GM12892 (cell line): ENCODE results near the gene UBASH3A.
"Not testable (repeated sequence)": the region's sequence is repeated elsewhere in the genome, so short reads cannot be mapped to it uniquely, and the experiment has no call there.

ENCODE experiments used
- DNase-seq: peaks from one replicate; pipeline ENCODE4 v3.0.0; 2011; ENCODE audit not compliant: insufficient read length
- FAIRE-seq: peaks from 2 replicates; lab custom pipeline; 2011; peaks lifted over from hg19 to GRCh38; lab: Jason Lieb, UNC
- POLR2A ChIP-seq: IDR thresholded peaks from 2 replicates; pipeline ENCODE4 v1.6.1; 2011; ENCODE audit warnings: low read depth, low read length, control low read depth
- POLR2AphosphoS5 ChIP-seq: IDR thresholded peaks from 2 replicates; pipeline ENCODE4 v1.6.1; 2011; ENCODE audit warnings: low read depth, low read length, control low read depth
- TAF1 ChIP-seq: IDR thresholded peaks from 2 replicates; pipeline ENCODE4 v1.6.1; 2011; ENCODE audit warnings: low read depth, mild to moderate bottlenecking, control low read depth, low read length, borderline replicate concordance

The UBASH3A gene

DNA sequence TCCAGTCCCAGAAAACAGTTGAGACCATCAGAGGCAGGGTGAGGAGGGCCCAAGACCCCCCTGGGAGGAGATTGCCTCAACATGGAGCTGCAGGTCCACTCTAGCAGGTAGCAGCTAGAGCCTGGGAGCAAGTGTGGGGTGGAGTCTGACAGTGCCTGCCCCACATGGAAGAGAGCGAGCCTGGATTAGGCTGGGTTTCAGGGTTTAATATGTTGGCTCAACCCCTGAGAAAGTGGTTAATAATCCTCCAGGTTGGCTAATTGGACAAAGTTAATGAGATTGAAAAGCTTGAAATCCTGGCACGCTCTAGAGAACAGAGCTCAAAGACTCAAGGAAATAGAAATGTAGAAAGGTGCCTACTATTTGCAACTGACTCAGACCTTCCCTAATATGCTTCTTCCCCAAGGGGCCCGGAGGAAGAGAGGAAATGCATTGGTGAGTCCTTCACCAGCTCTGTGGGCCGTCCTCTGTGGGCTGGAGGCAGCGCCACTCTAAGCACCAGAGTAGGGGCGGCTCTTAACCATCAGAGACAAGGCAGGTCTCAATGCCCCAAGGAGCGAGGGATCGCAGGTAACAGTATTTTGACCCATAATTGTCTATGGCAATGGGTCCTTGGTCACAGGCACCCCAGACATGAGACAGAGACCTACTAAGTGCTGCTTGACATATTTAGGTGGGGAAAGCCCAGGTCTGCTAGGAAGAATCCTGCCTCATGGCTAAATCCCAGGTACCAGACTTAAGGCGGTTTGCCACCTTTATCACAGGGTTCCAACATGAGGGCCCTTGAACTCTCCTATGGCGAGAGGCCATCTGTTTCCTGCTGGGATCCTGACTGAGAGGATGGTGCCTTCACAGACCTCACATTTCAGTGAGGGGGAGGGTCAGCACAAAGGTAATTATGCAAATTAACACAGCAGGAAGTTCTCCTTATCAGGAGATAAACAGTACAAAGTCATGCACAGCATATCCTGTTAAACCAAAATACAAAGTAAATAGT lies 58.5 kb downstream of the UBASH3A start:
- TF ChIP-seq TAF1 (no peak), POLR2AphosphoS5 (no peak), POLR2A (no peak)
- FAIRE-seq (peak; percentile 73), DNase-seq (no peak)

DNA sequence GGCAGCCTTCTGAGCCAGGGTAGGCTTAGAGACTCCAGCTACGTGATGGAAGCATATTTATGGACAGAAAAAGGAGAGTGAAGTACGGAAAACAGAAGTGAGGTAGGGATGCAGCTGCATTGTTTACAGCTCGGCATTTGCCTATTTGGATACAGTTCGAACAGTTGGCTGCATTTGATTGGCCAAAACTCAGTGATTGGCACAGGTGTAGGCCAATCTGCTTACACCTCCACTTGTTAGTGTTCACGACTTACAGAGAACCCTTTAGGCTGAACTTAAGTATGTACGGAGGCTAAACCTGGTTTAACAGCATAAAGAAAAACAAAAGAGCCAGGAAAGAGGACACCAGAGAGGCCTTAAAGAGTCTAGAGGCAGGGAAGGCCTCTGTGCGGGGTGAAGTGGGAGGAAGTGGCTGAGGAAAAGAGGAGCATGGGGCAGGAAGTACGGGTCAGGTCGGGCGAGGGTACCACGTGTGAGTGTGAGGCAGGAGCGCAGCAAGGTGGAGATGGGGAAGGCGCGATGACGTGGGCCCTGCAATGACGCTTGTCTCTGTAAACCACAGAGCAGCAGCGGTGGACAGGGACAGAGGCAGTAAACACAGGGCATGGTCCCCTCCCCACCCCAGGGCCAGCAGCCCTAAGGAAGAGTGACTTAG lies 60.3 kb downstream of the UBASH3A start:
- TF ChIP-seq POLR2AphosphoS5 (no peak), TAF1 (no peak), POLR2A (no peak)
- peak; percentile 83 for FAIRE-seq
- DNase-seq = no peak

DNA sequence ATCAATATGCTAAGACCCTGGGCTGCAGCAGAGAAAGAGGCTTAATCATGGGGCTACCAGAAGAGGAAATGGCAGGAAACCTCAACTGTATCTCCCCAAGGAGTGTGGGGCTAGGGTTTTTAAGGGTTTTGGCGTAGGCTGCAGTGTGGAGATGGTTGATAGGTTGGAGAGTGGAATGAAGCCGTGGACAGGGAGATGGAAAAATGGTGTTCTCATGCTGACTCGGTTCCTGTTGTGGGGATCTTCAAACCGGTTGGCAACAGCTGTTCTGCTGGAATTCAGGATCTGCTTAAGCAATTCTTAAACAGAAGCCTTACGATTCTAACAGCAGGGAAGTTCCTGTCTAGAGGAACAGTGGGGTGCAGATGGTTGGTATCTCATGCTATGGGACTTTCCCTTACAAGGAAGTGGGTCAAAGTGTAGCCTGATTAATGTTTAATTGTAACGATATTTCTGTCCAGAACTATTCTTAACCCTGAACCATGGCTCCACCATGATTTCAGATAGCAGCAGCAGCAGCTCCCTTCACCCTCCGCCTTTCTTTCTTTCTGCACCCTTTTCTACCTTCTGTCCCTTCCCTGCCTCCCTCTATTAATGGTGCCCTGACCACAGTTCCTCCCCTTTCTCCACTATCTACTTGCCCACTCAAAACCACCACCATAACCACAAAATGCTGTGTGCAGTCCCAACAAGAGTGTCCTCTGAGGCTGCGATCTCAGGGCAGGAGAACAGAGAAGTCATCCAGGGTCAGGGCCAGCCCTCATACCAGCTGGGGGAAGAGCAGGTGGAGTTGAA lies 61.5 kb downstream of the UBASH3A start:
- no peak for TF ChIP-seq TAF1
- 0 out of 2 replicates have a peak, but pooled peaks have one; percentile 24 for TF ChIP-seq POLR2A
- peak; percentile 30; the same call in 1 of the 2 replicates for TF ChIP-seq POLR2AphosphoS5
- DNase-seq = no peak
- peak; percentile 96 for FAIRE-seq

DNA sequence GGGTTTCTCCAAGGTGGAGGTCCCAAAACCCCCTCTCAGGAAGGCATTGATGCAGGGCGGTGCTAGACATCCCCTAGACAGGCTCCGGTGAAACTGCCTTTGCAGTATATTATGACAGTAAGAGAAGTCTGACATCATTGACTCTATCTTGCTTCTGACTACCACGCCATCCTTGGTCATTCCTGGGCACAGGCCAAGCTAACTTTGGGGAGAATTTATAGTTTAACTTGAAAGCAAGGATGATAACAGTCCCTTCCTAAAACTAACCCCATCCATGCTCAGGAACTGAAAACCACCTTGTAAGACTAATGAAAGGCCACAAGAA lies 62.1 kb downstream of the UBASH3A start:
- FAIRE-seq = no peak
- DNase-seq = no peak
- TF ChIP-seq POLR2AphosphoS5 = no peak
- TF ChIP-seq POLR2A = no peak
- no peak for TF ChIP-seq TAF1

DNA sequence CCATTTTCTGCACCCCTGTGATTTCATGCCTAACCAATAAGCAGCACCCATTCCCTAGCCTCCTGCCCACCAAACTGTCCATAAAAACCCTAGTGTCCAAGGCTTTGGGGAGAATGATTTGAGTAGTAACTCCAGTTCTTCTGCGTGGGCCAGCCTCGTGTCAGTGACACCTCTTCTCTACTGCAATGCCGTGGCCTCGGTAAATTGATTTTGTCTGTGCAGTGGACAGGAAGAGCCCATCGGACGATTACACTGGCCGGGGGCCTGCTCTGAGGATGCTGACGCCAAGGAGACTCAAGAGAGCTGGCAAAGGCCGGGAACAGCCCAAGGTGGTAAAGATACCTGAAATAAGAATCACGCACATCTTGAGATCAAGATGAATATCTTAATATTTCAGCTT lies 63.0 kb downstream of the UBASH3A start:
- FAIRE-seq (no peak), DNase-seq (no peak)
- TF ChIP-seq POLR2A (no peak), POLR2AphosphoS5 (no peak), TAF1 (no peak)

DNA sequence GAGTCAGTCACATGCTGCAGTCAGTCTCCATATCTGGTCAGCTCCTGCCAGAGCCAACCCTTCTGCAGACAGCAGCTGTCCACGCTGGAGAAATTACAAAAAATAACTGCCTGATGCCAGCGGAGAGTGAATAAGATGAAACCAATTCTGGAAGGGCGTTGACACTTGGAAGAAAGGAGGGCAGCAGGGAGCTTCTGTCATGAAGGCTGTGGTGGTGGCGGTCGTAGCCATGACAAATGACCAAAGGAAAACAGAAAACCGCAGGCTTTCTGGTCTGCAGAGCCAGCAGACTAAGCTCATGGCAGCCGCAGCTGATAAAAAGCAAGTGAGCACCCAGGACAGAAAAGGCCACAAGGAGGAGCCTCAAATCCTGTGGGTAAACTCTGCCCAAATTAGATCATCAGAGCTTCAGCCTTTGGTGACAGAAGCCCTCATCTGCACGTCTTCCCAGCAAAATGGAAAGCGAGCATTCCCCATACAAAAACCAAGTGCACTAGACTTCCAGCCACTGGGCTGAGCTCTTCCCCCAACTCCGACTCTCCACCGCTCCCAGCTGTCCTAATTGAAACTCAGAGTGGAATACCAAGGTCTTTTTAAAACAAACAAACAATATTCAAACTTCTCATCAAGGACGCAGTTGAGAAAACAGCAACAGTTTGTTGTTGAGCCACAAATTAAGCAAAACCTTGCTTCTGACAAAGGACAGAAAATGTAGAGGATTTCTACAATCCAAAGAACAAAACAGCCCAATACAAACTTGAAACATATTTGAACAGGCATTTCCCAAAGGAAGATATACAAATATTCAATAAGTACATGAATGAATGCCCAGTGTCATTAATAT lies 63.7 kb downstream of the UBASH3A start:
- TF ChIP-seq POLR2AphosphoS5 = no peak
- TF ChIP-seq TAF1 = no peak
- no peak for TF ChIP-seq POLR2A
- peak; percentile 92 for FAIRE-seq
- no peak for DNase-seq

DNA sequence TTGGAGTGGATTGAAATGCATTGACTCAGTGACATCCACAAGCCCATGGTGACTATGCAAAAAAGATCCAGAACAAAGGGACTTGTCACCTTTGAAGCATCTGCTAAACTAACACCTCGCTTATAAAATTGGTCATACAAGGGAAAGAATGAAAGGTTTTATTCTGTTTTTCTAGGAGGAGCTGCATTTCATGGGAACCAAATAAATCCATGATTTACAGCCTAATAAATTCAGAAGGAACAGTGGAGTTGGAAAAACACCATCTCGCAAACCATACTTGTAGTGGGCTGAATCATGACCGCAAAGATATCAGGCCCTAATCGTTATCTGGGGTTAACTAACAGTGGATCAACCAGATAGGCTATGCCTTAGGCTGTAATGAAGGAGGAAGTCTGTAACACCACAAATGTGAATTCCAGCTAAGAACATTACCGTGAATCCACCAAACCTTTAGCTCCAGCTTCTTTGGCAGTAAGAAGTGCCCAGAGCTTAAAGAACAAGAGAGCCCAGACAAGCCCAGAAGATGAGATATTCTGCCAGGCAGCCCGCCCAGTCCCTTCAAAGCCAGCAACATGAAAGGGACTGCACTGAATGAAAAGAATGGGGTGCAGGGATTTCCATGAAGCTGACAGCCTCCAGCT lies 64.9 kb downstream of the UBASH3A start:
- DNase-seq (no peak), FAIRE-seq (peak; percentile 67)

DNA sequence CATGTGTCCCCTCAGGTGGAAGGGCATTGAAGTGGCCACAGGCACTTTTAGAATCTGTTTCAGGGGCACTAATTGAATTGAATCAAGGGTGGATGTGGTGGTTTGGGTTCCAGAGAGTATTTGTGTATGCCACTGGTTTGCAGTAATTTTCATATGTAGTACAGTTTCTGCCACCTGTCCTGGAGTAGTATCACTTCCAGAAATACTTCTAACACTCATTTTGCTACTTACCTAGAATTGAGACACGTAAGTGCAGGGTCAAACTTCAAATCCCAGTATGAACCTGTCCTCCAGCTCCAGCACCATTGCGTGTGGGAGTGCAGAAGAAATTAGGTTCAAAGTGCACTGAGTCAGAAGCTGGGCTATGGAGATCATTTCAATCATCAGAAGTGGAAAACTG lies 65.6 kb downstream of the UBASH3A start:
- TF ChIP-seq TAF1 (no peak), POLR2AphosphoS5 (no peak), POLR2A (no peak)
- FAIRE-seq (peak; percentile 67), DNase-seq (no peak)

More for the DNA sequence above, 64.9 kb downstream of the UBASH3A start:
- TF ChIP-seq POLR2AphosphoS5 (no peak), TAF1 (no peak), POLR2A (no peak)

DNA sequence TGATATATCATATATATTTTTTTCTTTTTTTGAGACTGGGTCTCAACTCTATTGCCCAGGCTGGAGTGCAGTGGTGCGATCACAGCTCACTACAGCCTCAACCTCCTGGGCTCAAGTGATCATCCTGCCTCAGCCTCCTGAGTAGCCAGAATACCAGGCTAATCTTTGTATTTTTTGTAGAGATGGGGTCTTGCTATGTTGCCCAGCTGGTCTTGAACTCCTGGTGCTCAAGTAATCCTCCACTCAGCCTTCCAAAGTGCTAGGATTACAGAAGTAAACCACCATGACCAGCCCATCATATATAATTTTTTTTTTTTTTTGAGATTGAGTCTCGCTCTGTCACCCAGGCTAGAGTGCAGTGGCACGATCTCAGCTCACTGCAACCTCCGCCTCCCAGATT lies 66.0 kb downstream of the UBASH3A start:
- FAIRE-seq, DNase-seq: not testable (repeated sequence)

DNA sequence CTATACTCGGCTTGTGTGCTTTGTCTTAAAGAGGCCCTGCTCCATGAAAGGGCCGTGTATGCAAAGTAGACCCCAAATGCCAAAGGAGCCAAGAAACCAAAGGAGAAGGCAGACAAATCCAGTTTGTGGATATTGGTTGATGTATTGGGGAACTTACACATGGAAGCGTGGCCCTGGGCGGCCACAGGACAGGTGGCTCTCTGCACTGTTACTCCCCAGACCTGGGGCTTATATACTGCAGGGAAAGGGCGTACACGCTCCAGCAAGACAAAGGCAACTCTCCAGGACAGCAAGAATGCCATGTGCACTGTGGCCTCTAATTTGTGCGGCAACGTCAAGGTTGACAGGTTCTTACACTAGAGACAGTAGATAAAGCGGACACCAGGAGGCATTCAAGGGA lies 67.5 kb downstream of the UBASH3A start:
- DNase-seq = no peak
- no peak for TF ChIP-seq POLR2A
- TF ChIP-seq POLR2AphosphoS5 = no peak
- TF ChIP-seq TAF1 = no peak
- FAIRE-seq = no peak
